K562 (cell line): Measurements from ENCODE around the gene ELF1. TPM values are rescaled to one million over a fixed set of nuclear protein-coding genes. Genes with fewer than 3 reads are reported as not detected.

Experiments used
- ARID1B ChIP-seq: fragments of 450-650 bp; IDR thresholded peaks from 2 replicates; pipeline ENCODE4 v1.6.1; 2016; ENCODE audit warnings: antibody characterized with exemption, mild to moderate bottlenecking, inconsistent platforms
- BCOR ChIP-seq: fragments of 450-650 bp; IDR thresholded peaks from 2 replicates; pipeline ENCODE4 v1.6.1; 2016
- CBX5 ChIP-seq: IDR thresholded peaks from 2 replicates; pipeline ENCODE4 v1.6.1; 2014; ENCODE audit warnings: low read depth, borderline replicate concordance
- DNMT1 ChIP-seq: fragments of 450-650 bp; IDR thresholded peaks from 2 replicates; pipeline ENCODE4 v1.6.1; 2016; ENCODE audit warnings: antibody characterized with exemption, mild to moderate bottlenecking
- DPF2 ChIP-seq: fragments of 450-650 bp; IDR thresholded peaks from 2 replicates; pipeline ENCODE4 v1.6.1; 2016
- E2F5 ChIP-seq: sonication (generic); formaldehyde crosslinking; IDR thresholded peaks from 2 replicates; pipeline ENCODE4 v1.8.0; 2022; ENCODE audit warnings: mild to moderate bottlenecking, missing genetic modification reagents
- ELK1 ChIP-seq: sonication (generic); formaldehyde crosslinking; IDR thresholded peaks from 2 replicates; pipeline ENCODE4 v1.8.1; 2022; ENCODE audit warnings: missing genetic modification reagents
- ERF ChIP-seq: fragments of 450-650 bp; formaldehyde crosslinking; IDR thresholded peaks from 2 replicates; pipeline ENCODE4 v1.4.0; 2020; ENCODE audit warnings: mild to moderate bottlenecking, mixed read lengths
- EWSR1 ChIP-seq: fragments of 450-650 bp; IDR thresholded peaks from 2 replicates; pipeline ENCODE4 v1.6.1; 2018; ENCODE audit warnings: borderline replicate concordance, mild to moderate bottlenecking, low read depth, moderate library complexity; ENCODE audit not compliant: partially characterized antibody
- HDAC3 ChIP-seq: fragments of 450-650 bp; IDR thresholded peaks from 2 replicates; pipeline ENCODE4 v1.6.1; 2018; ENCODE audit warnings: borderline replicate concordance, mild to moderate bottlenecking, moderate library complexity; ENCODE audit not compliant: partially characterized antibody
- HMGN3 ChIP-seq: IDR thresholded peaks from 2 replicates; pipeline ENCODE4 v1.6.1; 2011; ENCODE audit warnings: borderline replicate concordance, low read depth, mild to moderate bottlenecking, mixed read lengths, low read length; ENCODE audit not compliant: insufficient read length; ENCODE audit errors: extremely low read depth
- KAT2B ChIP-seq: IDR thresholded peaks from one replicate; pipeline ENCODE4 v1.6.1; 2012; ENCODE audit warnings: low read depth, mild to moderate bottlenecking, control low read depth, inconsistent platforms, low read length, moderate library complexity
- KAT8 ChIP-seq: fragments of 450-650 bp; IDR thresholded peaks from 2 replicates; pipeline ENCODE4 v1.6.1; 2016; ENCODE audit warnings: low read depth, mild to moderate bottlenecking
- LARP7 ChIP-seq: fragments of 450-650 bp; IDR thresholded peaks from 2 replicates; pipeline ENCODE4 v1.6.1; 2016
- LCOR ChIP-seq: sonication (generic); formaldehyde crosslinking; IDR thresholded peaks from 2 replicates; pipeline ENCODE4 v1.8.0; 2022; ENCODE audit warnings: mild to moderate bottlenecking, missing genetic modification reagents
- NONO ChIP-seq, 2 experiments: fragments of 200-400 bp in 1 of 2; fragments of 450-650 bp in 1 of 2; formaldehyde crosslinking in 1 of 2; IDR thresholded peaks; 2 replicates each; pipeline ENCODE4 v1.6.1; 2017; ENCODE audit warnings: low read depth in 2 of 2, mild to moderate bottlenecking in 2 of 2, moderate library complexity in 2 of 2, low read length in 1 of 2
- PPARD ChIP-seq: fragments of 250-450 bp; sonication (Bioruptor Pico); IDR thresholded peaks from 2 replicates; pipeline ENCODE4 v1.8.0; 2022; ENCODE audit warnings: inconsistent platforms, mild to moderate bottlenecking, moderate library complexity
- PRPF4 ChIP-seq: fragments of 200-400 bp; formaldehyde crosslinking; IDR thresholded peaks from one replicate; pipeline ENCODE4 v1.6.1; 2017; ENCODE audit warnings: low read length, low read depth, mild to moderate bottlenecking; ENCODE audit not compliant: insufficient read depth, poor library complexity, severe bottlenecking
- RCOR1 ChIP-seq, 2 experiments: IDR thresholded peaks; 2 replicates each; pipeline ENCODE4 v1.6.1; 2012; ENCODE audit warnings: low read depth in 2 of 2, low read length in 2 of 2, borderline replicate concordance in 1 of 2, improper control_type of control experiment in 1 of 2
- RFX1 ChIP-seq: fragments of 450-650 bp; IDR thresholded peaks from 2 replicates; pipeline ENCODE4 v1.6.1; 2016; ENCODE audit warnings: mild to moderate bottlenecking, moderate library complexity
- RHOXF2B ChIP-seq: fragments of 250-450 bp; sonication (Bioruptor Pico); conservative IDR thresholded peaks from 2 replicates; pipeline ENCODE4 v1.5.1; 2021
- RNF2 ChIP-seq: sonication (generic); IDR thresholded peaks from 2 replicates; pipeline ENCODE4 v1.6.1; 2016
- SAP30 ChIP-seq: fragments of 200-600 bp; sonication (generic); IDR thresholded peaks from 2 replicates; pipeline ENCODE4 v1.6.1; 2012; ENCODE audit warnings: borderline replicate concordance, low read depth, mild to moderate bottlenecking, moderate library complexity, low read length, control low read depth, inconsistent platforms; ENCODE audit not compliant: insufficient read depth, poor library complexity, severe bottlenecking
- TARDBP ChIP-seq: fragments of 450-650 bp; IDR thresholded peaks from 2 replicates; pipeline ENCODE4 v1.6.1; 2016
- TBP ChIP-seq: optimal IDR thresholded peaks from 2 replicates; pipeline ENCODE3; 2011; ENCODE audit warnings: low read depth, low read length, improper control_type of control experiment
- VEZF1 ChIP-seq: fragments of 200-800 bp; sonication (Bioruptor generic); IDR thresholded peaks from 2 replicates; pipeline ENCODE4 v1.6.1; 2017; ENCODE audit warnings: missing genetic modification characterization, missing compliant biosample characterization
- ZBTB17 ChIP-seq: fragments of 450-650 bp; formaldehyde crosslinking; IDR thresholded peaks from 2 replicates; pipeline ENCODE4 v1.4.0; 2020; ENCODE audit warnings: mild to moderate bottlenecking
- ZFP1 ChIP-seq: fragments of 450-650 bp; formaldehyde crosslinking; IDR thresholded peaks from 2 replicates; pipeline ENCODE4 v1.4.0; 2020; ENCODE audit warnings: mild to moderate bottlenecking, mixed read lengths
- ZNF134 ChIP-seq: fragments of 250-450 bp; sonication (Bioruptor Pico); conservative IDR thresholded peaks from 2 replicates; pipeline ENCODE4 v1.4.0; 2020
- ZNF23 ChIP-seq: fragments of 250-450 bp; sonication (Bioruptor Pico); IDR thresholded peaks from 2 replicates; pipeline ENCODE4 v1.4.0; 2020; ENCODE audit warnings: mild to moderate bottlenecking
- polyA plus RNA-seq, 8 experiments: library from polyadenylated mRNA; depleted of rRNA in 4 of 8; stranded (reverse) in 5 of 8; unstranded in 3 of 8; fragments of >200 nt; fragmentation: Nextera tagmentation in 2 of 8; fragmentation: Illumina TruSeq in 1 of 8; extraction: Ambion mirVana in 2 of 8; extraction: Trizol in 1 of 8; gene quantifications; 2 replicates each; pipeline versions ENCODE4 v1.2.1 to v1.2.3, GENCODE V29; 2011 to 2014; ENCODE audit warnings: inconsistent platforms in 1 of 8, missing spikeins in 1 of 8
- total RNA-seq, 7 experiments: library from RNA; depleted of rRNA in 6 of 7; stranded (reverse); fragments of >200 nt in 6 of 7; fragmentation: Illumina TruSeq in 2 of 7; extraction: Trizol in 2 of 7; gene quantifications; 2 replicates each; pipeline versions ENCODE4 v1.2.1 to v1.2.3, GENCODE V29; 2011 to 2021; ENCODE audit warnings: low replicate concordance in 1 of 7

Gene ELF1
- total and polyA plus RNA-seq, 9 of the 15 experiments (the other 6 are each of a cell fraction or from before 2014, with no cell fraction given) = 24.7 to 54.4 (median 33.4) TPM

- TF ChIP-seq TARDBP (no peak), ARID1B (peak; percentile 55; the same call in 1 of the 2 replicates), NONO (IDR thresholded peaks at IDR 0.05; ENCODE audit: low read depth in 2 of 2, low read length in 1 of 2) (no peak), KAT8 (peak; percentile 53; the same call in 1 of the 2 replicates), RFX1 (peak; percentile 62), RHOXF2B (no peak), RCOR1 (IDR thresholded peaks at IDR 0.05; ENCODE audit: borderline replicate concordance in 1 of 2, low read depth in 2 of 2, low read length in 2 of 2) (no peak; a peak in 1 of 4 replicates), ELK1 (CRISPR knock-in tag) (no peak), LCOR (CRISPR knock-in tag) (peak; percentile 56; the same call in 1 of the 2 replicates), E2F5 (CRISPR knock-in tag) (no peak), ERF (no peak), ZBTB17 (CRISPR knock-in tag) (0 out of 2 replicates have a peak, but pooled peaks have one; percentile 58), CBX5 (no peak), HMGN3 (no peak), HDAC3 (no peak), DNMT1 (no peak), TBP (peak; percentile 90), RNF2 (no peak; the same call in 1 of the 2 replicates), SAP30 (no peak), ZNF23 (CRISPR knock-in tag) (no peak), ZNF134 (CRISPR knock-in tag) (no peak), ZFP1 (CRISPR knock-in tag) (no peak), KAT2B (no peak), VEZF1 (CRISPR knock-in tag) (no peak; the same call in 1 of the 2 replicates), LARP7 (no peak), DPF2 (peak; percentile 83), BCOR (peak; percentile 22; the same call in 1 of the 2 replicates), PPARD (CRISPR knock-in tag) (no peak), EWSR1 (no peak), PRPF4 (no peak)
Measured at GRCh38 chr13:41019011-41019487, at the start of gene ELF1 (continued).
